HG03354 (cell line): ENCODE data around the gene OSBPL7.

Experiments
- ATAC-seq: cut with Tn5 transposase; IDR thresholded peaks from one replicate; pipeline ENCODE4 v1.9.1; 2021; ENCODE audit warnings: mild to moderate bottlenecking; ENCODE audit not compliant: unreplicated experiment, poor library complexity, severe bottlenecking

Gene OSBPL7

DNA sequence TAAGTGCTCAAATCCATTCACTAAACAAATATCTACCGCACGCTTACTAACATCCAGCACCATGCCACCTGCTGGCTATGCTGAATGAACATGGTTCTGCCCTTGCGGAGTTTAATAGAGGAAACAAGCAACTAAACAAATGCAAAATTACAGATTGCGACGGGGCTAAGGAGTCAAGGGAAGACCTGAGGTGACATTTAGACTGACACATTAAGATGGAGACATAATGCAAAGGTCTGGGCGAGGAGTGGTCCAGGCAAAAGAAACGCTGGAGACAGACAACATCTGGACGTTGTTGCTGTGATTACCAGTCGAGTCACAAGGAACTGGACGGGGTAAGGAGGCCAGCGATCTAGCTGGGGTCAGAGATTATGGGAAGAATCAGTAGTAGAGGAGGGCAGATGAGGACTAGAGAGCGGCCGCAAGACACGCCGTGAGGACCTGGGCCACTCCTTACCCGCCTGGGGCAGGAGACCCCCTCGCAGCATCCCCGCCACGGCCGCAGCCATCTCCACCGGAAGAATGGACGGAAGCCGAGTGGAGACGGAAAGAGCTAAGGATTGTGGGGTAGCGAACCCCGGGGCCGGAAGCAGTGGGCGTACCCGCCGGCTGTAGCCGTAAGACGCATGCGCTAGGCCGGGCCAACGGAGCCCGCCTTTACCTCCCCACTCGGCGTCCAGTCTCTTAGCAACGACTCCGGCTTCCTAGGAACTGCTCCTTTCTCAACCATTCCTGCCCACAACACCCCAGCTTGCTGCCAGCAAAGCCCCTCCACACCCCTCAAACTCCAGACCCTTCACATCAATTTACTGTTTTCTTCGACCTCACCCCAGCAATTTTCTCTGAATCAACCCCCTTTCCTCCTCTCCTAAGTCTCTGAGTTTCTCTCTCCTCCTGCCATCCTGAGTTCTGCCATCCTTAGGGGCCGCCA, 9.7 kb upstream of the OSBPL7 start, which contains the start of the genes LRRC46 and MRPL10:
TSS of gene LRRC46 (plus strand) at position 668 of the 931 bp plus-strand sequence. CDS start 320 bp downstream, outside the sequence.
TSS of gene MRPL10 (minus strand) at position 539 of the 931 bp plus-strand sequence. CDS start at position 509, 30 bp downstream.
- peak; percentile 92 for ATAC-seq

- no peak for ATAC-seq
Observed at GRCh38 chr17:47830396-47831002, 8.9 kb upstream of the OSBPL7 start.

DNA sequence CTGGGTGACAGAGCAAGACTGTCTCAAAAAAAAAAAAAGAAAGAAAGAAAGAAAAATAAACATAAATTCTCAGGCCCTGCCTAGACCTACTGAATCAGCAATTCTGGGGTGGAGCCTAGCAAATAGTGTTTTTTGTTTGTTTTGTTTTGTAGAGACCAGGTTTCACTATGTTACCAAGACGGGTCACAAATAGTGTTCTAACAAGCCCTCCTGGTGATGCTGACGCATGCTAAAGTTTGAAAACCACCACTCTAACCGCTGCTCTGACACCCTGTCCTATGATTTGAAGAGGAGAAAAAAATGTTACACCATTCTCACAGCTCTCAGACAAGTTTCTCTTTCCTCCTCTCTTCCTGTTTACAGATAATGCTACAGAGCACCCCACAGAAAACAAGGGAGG, 8.3 kb upstream of the OSBPL7 start:
- no peak for ATAC-seq

GRCh38 chr17:47823519-47823918, 1.9 kb upstream of the OSBPL7 start:
- ATAC-seq = no peak

DNA sequence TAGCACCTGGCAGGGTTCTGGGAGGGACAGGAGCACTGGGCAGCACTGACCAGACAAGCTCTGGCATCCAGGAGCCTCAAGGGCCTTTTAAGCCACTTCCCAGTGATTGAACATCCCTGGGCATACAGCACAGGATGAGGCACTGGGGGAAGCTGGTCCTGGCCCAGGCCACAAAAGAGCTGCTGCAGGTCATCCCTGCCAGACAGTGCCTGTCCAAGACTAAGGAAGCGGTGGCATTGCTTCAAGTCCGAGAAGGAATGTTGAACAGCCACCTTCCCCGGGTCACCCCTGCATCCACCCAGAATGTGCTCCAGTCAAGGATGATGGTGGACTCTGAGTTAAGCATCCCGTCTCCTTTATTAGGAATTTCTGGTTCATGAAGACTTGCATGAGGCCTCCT, 1.2 kb upstream of the OSBPL7 start:
- ATAC-seq = no peak

- no peak for ATAC-seq
Observed at GRCh38 chr17:47821031-47821423, 567 bp downstream of the OSBPL7 start.

DNA sequence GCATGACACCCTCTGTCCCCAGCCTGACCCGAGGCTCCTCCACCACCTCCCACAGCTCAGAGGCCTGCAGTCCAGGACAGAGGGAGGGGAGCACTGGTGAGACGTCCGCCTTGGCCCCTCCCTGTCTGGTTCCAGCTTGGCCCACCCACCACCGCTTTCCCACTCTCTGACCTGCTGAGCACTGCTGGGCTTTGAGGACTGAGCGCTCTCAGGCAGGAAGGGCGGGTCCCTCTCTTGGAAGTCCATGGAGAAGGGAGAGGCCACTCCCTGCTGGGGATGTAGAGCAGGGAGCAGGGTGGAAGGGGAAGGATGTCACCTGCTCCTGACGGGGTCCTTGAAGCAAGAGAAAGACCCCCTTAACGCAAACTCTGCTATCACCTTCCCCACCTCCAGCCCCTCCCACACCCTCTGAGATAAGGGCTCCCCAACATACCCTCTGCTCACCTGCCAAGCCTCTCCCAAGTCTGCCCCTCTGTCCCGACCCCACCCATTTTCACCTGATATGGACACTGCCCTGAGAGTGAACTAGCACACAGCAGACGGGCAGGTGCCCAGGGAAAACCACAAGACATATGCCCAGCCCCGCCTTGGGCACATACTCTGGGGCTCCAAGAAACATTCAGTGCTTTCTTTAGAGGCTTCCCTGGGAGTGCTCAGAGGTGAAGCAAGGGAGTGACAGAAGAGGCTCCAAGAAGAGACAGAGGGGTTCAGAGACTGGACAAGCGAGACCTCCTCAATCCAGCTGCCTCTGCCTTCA, 1.4 kb downstream of the OSBPL7 start:
- no peak for ATAC-seq

DNA sequence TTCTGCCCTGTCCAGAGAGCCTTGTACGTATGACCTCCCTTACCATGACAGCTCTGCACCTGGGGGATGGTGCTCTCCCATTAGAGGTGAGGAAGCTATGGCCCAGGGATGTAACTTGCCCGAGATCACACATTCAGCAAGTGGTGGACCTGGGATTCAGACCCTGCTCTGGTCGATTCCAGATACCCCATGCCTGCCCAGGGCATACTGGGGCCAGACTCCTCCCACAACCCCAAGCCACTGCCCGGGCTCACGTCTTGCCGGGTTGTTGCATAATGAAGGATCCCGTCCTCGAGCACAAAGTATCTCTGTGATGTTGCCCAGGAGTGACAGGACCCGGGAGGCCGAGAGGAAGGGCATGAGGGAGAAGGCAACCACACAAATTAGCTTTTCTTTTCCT, 2.1 kb downstream of the OSBPL7 start:
- no peak for ATAC-seq

DNA sequence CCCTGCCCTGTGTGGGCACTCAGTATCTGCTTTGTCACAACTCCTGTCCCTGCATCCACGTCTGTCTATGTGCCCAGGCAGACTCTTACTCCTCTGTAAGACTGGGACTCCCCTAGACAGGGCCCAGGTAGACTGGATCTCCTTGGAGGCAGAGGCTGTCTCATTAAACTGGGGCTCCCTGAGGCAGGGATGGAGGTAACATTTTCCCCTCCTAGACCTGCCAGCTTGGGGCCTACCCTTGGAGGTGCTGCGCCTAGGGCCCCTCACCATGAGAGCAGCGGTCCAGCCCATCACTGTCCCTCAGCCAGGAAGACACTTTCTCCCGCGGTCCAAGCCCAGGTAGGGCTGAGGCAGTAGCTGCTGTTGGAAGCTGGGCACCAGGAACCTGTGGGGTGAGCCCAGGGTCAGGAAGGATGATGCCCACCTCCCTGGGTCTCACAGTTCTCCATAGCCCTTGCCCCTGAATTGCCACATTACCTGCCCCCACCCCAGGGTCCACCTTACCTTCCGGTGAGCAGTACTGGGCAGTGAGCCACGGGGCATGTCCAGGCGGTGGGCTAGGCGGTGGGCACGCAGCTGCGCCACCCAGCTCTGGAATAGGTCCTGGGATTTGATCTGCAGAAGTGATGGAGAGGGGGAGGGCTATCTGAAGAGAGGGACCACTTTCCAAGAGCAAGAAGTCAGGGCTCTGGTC, 3.4 kb downstream of the OSBPL7 start:
- ATAC-seq = no peak

GRCh38 chr17:47816947-47817346, 4.6 kb downstream of the OSBPL7 start:
- no peak for ATAC-seq

DNA sequence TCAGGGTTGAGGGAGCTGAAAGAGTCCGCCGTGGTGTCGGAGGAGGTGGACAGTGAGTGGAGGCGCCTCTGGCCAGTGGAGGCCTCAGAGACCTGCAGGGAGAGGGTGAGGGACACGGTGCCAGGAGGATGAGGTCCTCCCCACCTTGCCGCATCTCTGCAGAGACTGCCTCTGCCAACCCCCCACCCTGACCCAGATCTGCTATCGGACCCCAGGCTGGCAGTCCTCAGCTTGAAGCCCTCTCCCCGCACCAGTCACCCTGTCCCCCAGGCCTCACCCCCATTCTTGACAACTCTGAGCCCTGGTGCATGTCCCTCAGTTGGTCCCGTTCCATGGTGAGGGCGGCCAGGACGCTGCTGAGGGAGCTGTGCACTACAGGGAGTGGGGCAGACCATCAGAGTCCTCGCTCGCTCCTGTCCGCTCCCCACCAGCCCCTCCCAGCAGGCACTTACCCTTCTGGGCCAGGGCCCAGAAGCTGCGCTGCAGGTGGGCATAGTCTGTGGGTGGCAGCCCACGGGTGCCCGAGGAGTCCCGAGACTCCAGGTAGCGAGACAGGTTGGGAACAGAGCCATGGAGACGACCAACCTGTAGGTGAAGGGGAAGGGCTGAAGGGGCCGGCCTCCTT, 5.4 kb downstream of the OSBPL7 start:
- no peak for ATAC-seq

- ATAC-seq = no peak
Observed at GRCh38 chr17:47815106-47815918, 6.3 kb downstream of the OSBPL7 start.

DNA sequence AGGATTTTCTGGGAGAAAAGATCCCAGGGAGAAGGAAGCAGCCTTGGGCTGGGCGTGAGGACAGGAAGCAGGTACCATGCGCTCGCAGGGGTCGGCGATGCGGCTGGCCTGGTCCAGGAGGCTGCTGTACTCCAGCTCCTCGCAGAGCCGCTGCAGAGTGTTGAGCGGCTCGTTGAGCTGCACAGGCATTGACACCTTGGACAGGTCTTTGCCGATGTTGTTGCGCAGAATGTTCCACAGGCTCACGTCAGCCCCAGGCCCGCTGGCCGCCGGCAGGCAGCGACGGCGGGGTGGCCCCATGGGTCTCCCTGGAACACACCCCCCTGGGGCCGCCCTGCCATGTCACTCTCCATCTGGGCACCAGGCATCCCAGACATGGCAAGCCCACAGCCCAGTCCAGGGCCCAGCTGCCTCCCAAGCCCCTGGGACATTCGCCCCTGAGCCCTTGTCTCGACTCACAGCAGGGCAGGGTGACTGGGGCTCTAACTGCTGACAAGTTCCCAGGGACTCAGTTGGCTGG, 8.0 kb downstream of the OSBPL7 start:
- no peak for ATAC-seq

GRCh38 chr17:47813077-47813476, 8.5 kb downstream of the OSBPL7 start:
- no peak for ATAC-seq

- no peak for ATAC-seq
Observed at GRCh38 chr17:47812146-47812920, 9.3 kb downstream of the OSBPL7 start.

DNA sequence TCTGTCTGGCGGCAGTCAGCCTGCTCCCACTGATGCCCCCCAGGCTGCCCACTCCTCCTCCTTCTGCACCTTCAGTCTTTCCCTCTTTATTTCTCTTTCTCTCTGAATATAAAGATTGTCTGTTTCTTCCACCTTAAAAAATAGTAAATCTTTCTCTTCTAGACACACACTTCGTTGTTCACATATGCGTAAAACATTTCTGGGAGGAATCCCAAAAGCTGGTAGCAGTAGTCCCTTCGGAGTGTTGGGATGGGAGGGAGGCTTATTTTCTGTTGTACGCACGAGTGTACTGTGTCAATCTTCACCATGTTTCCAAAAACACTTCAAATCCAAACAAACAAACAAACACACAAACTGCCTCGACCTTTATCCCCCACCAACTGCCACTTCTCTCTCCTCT, 9.9 kb downstream of the OSBPL7 start:
- no peak for ATAC-seq

- no peak for ATAC-seq
Observed at GRCh38 chr17:47810901-47811635, 10.5 kb downstream of the OSBPL7 start.
